Activated gamma-delta T cell (primary cell): Measurements from ENCODE around the gene PSMD14.
"Not testable (repeated sequence)": the region's sequence is repeated elsewhere in the genome, so short reads cannot be mapped to it uniquely, and the experiment has no call there.

ENCODE experiments used
- DNase-seq: peaks from one replicate; lab custom pipeline; 2025; lab: John Stamatoyannopoulos, UW
- total RNA-seq, 2 donors: gene quantifications; one replicate each; lab custom pipeline; 2026; lab: John Stamatoyannopoulos, UW

Gene PSMD14
- 38.3 to 52.4 reads per million in 2 donors for total RNA-seq

DNA sequence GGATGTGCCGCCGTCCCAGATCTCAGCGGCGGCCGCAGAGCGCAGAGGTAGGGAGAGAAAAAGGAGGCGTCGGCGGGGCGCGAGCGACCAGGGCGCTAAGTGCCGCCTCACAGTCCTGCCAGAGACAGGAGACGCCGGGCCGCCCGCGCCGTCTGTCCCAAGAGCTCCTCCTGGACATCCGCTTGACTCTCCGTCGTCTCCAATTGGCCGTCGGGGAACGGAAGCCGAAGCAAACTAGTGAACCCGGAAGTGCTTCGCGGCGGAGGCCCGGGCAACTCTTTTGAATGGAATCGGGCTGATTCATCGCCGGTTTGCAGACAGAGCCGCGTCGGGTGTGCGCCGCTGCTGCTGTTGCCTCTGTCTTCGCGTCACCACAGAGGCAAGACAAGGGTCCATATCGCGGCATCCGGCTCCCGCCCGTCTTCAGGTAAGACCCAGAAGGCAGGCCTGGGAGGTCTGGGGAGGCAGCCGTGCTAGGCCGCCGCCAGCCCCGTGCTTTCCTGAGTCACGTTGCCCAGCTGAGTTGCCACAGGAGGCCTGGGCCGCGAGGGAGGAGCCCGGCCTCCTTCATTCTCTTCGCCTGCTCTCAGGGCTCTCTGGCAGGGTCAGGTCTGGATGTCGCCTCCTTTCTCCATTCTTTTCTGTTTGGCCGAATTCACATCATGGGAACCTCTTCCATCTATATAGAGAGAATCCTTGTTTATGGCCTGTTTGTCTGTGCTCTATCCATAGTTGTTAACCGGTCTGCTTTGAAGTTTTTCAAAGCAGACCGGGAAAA is at the start of gene PSMD14:
Gene PSMD14 (plus strand): TSS at position 248 of the 778 bp plus-strand sequence. CDS start 10,401 bp downstream, outside the sequence.
- DNase-seq = peak; percentile 72

DNA sequence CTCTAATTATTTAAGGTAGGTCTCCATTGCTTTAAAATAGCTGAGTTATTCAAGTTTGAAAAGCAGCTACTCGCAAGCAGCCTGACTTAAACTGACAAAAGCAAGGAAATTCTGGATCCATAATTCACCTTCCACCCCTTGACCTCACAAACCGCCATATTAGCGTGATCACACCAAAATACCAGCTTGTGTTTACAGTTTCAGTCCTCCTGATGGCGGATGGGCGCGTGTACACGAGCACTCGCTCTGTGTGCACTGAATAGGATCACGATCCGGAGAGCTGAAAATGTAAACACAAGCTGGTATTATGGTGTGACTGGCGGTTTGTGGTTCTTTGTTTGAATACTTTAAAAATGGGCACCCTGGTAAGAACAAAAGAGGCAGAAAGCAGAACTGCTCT is 42.4 kb upstream of the PSMD14 start:
- no peak for DNase-seq

DNA sequence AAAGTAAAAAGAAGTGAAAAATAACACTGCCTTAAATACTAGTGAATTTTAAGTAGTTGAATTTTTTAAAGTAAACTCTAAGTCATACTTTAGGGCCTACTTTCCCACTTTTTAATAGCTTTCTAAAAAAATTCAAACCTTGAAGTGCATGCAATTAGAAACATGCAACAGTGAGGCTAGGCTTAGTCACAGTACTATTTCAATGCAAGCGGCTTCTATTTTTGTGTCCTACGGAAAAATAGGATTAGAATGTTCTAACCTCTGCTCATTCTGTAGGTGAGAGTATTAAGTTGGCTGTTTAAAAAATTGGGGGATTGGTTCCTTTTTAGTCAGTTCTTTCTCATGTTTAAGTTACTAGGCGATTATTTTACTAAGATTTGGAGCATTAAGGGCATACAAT is 39.1 kb upstream of the PSMD14 start:
- DNase-seq = no peak

DNA sequence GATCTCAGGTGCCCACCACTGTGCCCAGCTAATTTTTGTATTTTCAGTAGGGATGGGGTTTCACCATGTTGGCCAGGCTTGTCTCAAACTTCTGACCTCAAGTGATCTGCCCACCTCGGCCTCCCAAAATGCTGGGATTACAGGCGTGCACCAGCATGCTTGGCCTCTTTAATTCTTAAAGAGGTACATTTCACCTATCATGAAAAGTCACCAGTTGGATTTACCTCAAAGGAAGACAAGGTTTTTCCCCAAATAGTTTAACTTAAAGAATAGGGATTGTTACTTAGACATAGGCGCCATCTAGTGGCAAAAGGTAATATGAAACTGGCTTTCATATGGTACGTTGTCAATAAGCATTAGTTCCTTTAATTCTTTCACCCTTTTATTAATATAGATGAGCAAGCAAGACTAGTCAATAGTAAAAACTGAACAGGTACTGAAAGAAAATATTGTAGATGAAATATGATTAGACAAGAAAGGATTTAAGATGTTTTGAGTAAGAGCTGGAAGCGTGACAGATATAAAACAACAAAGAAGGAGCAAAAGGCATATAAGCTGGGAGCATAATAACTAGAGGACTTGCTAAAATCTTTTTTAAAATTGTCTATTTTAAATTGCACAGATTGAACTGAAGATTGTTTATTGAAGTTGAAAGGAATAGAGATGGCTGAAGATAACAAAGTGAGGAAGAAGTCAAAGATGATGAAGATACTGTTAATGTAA is 35.0 kb upstream of the PSMD14 start:
- DNase-seq = no peak

DNA sequence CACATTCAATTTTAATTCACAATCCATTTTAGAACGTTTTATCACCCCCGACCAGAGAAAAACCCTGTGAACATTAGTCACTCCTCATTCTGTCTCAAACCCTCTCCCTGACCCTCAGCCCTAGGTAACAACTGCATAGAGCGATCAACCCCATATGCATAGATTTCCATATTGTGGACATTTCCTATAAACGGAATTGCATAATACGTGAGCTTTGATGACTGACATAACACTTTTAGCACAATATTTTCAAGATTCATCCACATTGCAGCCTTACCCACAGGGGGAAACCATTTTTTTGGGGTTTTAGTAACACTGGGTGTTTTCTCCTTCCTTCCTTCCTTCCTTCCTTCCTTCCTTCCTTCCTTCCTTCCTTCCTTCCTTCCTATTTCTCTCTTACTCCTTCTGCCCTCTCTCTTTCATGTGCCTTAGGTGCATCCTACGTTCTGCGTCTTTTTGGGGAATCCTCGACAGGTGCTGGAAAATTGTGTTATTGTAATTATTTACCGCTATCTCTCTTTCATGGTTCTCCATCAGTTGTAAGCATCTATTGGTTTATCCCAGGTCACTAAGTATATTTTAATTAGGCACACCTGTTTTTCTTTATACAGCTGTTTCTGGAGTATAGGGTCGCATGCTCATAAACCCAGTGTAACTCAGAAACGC is 29.5 kb upstream of the PSMD14 start:
- DNase-seq = not testable (repeated sequence)

DNA sequence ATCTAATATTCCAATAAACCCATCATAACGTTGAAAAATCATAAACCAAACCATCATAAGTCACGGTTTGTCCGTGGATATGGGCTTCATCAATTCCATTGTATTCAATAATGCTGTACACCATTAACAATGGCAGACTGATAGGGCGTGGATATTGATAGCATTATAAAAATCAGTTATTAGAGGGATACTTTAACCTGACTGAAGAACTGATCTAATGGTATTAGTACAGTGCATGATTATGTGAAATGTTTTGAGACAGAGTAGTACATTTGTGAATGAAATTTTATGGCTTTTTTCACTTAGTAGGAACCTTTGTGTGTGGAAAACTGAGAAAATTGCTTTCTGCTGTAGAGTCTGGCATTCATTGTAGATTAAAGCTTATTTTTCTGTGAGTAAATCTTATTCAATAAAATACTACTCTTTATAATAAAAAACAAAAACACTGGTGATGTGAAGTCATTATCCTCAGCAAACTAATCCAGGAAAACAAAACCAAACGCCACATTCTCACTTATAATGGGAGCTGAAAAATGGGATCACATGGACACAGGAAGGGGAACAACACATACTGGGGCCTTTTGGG is 28.9 kb upstream of the PSMD14 start:
- DNase-seq = not testable (repeated sequence)

DNA sequence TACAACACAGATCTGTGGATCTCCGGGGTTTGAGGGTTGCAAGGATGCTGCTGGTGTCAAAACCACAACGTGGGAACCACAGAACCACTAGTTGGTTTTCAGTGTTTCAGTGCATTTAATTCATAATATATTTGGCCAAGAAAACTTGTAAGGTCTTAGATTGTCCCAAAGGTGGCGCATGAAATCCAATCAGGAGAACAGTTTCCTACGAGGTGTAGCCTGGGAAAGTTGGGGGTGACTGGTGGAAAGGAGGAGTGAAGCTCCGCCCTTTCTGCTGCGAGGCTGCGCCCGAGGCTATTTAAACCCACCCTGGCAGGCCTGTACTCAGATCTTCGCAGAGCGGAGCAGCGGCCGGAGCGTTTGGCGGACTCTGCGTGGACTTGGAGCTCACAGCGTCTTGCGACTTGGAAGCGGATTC is 27.3 kb upstream of the PSMD14 start:
- DNase-seq = not testable (repeated sequence)

DNA sequence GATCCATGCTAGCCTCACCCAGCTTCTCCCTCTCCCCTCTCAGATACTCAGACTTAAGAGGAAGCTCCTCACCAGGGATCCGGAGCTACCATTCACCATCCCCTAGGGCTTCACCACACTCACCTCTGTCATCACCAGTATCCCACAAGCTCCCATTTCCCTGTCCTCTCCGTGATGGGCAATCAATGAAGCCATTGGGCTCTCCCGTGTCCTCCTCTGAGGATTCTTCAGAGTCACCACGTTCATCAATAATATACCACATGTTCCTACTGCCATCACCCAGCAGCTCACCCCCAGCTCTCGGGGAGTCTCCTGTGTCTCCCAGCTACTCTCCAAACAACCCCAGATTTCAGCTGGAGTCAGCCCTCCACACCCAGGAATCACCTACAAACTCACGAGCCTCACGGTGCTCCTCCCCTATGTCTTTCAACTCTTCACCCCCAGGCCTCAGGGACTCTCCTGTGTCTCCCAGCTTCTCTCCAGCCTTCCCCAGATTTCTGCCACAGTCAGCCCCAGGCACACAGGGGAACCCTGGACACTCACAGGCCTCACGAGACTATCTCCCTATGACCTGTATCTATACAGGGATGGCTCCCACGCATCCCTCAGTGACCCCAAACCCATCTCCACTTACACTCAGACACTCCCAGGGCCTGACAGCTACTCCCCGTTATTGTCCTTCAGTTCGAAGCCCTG is 26.5 kb upstream of the PSMD14 start:
- DNase-seq = not testable (repeated sequence)

DNA sequence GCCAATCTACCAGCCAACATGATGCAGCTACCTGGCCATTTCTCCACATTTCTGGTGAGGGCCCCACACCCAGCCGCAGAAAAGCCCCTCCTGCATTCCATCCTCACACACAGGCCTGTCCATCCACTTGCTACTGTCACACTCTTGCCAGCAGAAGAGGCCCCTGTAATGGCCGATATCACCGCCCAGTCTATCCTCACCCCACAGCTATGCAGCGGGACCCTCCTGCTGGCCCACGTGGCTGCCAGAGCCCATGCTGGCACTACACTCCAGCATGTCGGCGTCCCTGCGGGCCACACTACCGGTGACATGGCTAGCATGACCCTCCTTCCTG is 25.9 kb upstream of the PSMD14 start:
- DNase-seq = not testable (repeated sequence)

DNA sequence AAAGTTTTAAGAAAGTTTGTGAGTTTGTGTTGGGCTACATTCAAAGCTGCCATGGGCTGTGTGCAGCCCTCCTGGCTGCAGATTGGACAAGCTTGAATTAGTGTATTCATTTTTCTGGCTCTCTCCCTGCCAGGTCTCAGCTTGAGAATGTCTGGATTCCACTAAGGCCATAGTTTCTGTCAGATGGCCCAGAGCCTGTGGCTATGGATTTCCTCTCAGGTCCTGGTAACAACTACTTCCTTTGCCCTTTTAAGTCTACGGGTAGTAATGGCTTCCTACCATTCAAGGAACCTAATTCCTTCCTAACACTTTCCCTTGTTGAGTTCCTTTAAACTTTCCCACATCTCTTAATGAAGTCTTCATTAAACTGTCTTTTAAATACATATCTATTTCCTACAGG is 24.3 kb upstream of the PSMD14 start:
- DNase-seq = no peak

DNA sequence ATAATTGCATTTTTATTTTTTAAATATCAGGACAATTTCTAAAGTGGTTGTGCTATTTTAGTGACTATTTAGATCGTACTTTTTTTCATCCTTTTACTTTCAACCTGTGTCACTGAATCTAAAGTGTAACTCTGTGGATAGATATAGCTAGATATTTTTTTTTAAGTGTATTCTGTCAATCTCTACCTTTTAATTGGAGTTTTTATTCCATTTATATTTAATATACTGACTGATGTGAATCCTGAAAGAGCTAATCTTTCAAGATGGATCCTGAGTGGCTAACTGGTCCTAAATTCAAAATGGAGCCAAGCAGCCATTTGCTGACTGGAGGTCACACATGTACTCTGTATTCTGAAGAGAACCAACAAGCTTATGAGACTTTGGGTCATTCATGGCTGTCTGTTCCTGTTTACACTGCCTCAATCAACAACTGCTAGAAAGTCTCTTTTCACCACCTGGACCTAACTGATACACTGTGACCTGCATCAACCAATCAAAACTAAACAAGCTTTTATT is 4.6 kb upstream of the PSMD14 start:
- no peak for DNase-seq

DNA sequence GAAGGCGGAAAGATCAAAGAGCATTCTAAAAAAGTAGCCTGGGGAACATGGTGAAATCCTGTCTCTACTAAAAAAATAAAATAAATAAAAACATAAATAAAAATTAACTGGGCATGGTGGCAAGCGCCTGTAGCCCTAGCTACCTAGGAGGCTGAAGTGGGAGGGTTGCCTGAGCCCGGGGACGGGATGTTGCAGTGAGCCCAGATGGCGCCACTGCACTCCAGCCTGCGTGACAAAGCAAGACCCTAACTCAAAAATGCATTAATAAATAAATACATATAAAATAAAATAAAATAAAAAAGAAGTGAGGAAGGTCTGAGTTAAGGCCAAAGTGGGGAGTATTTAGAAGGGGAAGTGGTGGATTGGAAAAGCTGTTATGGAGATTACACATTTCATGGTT is 1.3 kb upstream of the PSMD14 start:
- DNase-seq = no peak

DNA sequence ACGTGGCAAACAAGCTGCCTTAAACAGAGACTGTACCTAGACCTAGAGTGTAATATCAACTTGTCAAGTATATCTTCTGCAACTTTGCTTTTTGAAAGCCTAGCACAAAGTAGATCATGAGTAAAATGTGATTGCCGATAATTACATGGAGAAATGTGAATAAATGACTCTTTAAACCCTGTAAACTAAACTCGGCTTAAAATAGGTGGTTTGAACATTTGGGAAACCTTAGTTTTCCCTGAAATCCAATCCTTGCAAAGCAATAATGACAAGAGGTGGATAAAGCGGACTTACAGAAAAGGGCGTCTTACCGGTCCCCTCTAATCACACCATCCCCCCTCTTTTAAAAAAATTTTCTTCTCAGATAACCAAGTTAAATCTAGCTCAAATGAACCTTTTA is 549 bp upstream of the PSMD14 start:
- DNase-seq = no peak

DNA sequence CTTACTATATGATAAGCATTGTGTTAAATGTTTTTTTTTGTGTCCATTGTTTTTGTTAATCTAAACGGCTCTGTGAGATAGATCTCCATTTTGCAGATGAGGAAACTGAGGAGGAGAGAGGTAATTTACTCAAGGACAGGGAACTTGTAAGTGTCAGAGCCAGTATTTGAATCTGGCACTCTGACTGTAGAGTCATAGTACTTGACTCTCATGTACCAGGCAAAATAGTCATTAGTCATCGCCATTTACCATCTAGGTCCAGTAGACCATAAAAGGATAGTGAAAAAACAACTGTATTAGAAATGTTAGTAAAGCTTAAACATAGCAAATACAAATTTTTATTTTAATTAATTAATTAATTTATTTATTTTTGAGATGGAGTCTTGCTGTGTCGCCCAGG is 4.8 kb downstream of the PSMD14 start:
- no peak for DNase-seq

DNA sequence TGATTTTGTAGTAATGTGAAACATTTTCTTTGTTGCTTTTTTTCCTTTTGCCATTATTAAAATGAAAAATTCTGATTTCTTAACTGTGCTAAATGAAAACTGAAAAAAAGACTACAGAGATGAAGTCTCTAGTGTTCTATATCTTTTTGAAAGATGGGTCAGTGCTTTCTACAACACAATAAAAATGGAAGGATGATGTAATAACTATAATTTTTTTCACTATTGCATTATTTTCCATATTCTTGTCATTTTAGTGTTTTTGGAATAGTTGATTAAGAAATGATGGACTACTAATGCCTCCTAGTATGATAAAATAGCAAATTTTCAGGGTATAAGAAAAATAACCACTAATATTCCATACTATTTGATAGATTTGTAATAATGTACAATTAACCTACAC is 7.2 kb downstream of the PSMD14 start:
- no peak for DNase-seq

DNA sequence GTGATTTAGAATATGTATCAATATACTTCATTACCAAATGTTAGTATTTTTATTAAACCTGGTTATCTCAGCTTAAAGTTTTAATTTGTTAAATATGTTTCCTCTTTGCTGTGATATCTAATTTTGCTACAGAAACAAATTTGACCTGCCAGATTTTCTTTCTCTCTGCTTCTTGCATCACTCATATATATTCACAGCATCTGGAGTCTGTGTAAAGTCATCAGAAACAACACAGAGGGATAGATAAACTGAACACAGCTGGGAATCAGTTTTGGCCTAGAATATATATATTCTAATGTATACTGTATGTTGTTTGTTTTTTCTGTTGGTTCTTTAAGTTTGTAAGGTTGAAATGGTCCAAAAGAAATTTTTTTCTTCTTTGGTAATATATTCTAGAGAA is 8.5 kb downstream of the PSMD14 start:
- no peak for DNase-seq

DNA sequence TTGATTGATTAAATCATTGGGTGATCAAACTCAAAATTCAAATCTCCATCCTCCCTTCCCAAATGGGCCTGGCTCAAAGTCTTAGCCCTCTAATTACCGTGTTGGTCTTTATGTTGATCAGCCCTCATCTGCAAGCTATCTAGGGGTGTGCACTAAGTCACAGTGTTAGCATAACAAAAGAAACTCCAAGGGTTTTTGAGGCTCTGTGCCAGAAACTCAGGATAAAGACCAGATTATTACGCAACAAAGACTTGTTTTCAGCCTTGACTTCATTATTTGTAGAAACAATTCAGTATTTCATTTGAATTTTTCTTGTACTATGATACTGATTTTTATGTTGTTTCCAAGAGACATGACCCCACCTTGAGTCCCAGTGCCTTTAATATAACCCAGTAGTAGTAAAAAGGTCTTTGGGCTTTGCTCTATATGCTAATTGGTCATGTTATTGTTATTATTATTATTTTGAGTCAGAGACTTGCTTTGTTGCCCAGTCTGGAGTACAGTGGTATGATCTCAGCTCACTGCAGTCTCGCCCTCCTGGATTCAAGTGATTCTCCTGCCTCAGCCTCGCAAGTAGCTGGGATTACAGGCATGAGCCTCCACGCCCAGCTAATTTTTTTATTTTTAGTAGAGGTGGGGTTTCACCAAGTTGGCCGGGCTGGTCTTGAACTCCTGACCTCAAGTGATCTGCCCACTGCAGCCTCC is 13.9 kb downstream of the PSMD14 start:
- DNase-seq = no peak

DNA sequence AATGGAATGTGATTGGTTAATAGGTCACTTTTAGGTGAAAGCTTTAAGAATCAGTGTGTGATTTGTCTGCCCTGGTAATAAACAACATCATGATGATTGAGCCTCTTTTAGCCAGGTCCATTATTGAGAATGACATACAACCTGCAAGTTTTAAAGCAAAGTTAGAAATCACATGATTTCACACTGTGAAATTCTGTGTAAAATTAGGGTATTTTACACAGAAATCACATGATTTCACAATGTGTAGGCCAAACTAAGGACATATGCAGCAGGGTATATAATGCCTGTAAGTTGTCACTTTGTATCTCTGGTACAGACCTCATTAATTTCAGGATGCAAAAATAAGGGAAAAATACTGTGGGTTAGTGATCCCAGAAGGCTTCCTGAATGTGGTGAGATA is 16.7 kb downstream of the PSMD14 start:
- DNase-seq = no peak

DNA sequence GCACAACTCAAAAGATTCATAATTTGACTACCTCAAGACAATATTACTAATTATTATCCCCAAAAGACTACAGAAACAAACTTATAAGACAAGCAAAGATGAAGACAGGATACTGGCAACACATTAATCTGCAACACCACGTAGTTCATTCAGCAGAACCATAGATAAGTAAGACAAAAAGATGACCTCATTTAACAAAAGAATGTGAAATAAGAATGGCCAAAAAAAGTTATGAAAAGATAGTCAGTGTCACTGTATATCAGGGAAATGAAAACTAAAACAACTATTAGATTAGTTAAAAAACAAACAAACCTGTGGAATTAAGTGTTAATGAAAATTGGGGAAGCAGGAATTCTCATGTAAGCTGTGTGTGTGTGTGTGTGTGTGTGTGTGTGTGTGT is 19.4 kb downstream of the PSMD14 start:
- DNase-seq = no peak

DNA sequence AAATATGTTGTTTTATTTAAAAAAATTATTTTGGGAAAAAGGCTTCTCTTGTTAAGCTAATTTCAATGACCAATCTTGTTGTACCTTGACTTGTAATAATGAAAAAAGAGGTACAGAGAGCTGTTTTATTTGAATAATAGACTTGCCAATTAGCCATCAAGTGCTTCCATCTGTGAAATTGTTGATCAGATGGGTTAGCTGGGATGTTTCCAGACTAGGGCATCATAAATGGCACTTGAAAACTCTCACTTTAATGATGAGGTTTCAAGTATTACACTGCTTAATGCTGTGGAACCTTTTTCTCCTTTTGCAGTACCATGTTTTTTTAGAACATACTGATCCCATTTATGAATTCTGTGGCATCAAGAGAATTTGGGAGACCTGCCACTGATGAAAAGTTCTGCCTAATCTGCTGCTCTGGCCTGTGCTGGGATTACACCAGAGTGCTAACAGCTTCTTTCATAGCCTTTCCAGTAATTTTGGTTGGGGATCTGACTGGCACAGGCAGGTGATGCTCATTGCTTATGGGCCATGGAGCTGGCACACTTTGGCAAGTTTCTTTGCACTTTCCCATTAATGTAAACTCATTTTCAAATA is 24.2 kb downstream of the PSMD14 start:
- DNase-seq = no peak

DNA sequence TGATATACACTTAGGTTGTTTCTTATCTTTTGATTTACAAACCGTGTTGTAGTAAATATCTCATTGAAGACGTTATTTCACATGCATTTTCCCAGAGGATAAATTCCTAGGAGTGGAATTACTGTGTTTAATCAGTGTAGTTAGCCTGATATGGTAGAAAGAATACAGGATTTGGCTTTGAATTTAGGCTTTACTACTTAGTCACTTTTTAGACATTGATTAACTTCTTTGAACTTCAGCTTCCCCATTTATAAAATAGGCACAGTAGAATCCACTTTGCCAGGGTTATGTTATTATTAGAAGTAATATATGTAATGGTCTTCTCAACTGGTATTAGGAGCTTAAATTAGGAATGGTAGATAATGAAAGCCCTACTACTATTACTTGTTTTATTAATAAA is 27.4 kb downstream of the PSMD14 start:
- DNase-seq = no peak
